HepG2 (cell line): ENCODE results near the gene SIK3. TPM values are rescaled to one million over a fixed set of nuclear protein-coding genes. Genes with fewer than 3 reads are reported as not detected.

Experiments used
- AHDC1 ChIP-seq: sonication (generic); formaldehyde crosslinking; IDR thresholded peaks from 2 replicates; pipeline ENCODE4 v1.5.1; 2020; ENCODE audit warnings: mild to moderate bottlenecking, missing genetic modification reagents, borderline replicate concordance
- CTCF ChIP-seq: sonication (generic); formaldehyde crosslinking; IDR thresholded peaks from 2 replicates; pipeline ENCODE4 v1.5.0; 2020; ENCODE audit warnings: mild to moderate bottlenecking, missing genetic modification reagents, moderate library complexity
- EHMT2 ChIP-seq: fragments of 200-600 bp; sonication (generic); IDR thresholded peaks from 2 replicates; pipeline ENCODE4 v1.7.0; 2017; ENCODE audit warnings: antibody characterized with exemption, low read depth, low read length, borderline replicate concordance
- KDM6A ChIP-seq: IDR thresholded peaks from 2 replicates; pipeline ENCODE4 v1.6.1; 2016; ENCODE audit warnings: low read depth
- KLF16 ChIP-seq, 2 experiments: sonication (generic) in 1 of 2; formaldehyde crosslinking in 1 of 2; IDR thresholded peaks; 2 replicates each; pipeline versions ENCODE4 v1.6.1 to v1.8.0; 2016 to 2023; ENCODE audit warnings: missing genetic modification reagents in 2 of 2, missing compliant biosample characterization in 1 of 2
- RARA ChIP-seq: IDR thresholded peaks from 2 replicates; pipeline ENCODE4 v1.6.1; 2016; ENCODE audit warnings: missing genetic modification reagents, missing compliant biosample characterization
- SIN3A ChIP-seq: IDR thresholded peaks from 2 replicates; pipeline ENCODE4 v1.6.1; 2011; ENCODE audit warnings: low read depth, mild to moderate bottlenecking, control low read depth, low read length, borderline replicate concordance
- SMAD3 ChIP-seq: sonication (generic); formaldehyde crosslinking; IDR thresholded peaks from 2 replicates; pipeline ENCODE4 v1.4.0; 2020; ENCODE audit warnings: missing genetic modification reagents
- TARDBP ChIP-seq: sonication (generic); formaldehyde crosslinking; IDR thresholded peaks from 2 replicates; pipeline ENCODE4 v1.8.0; 2022; ENCODE audit warnings: mild to moderate bottlenecking, missing genetic modification reagents
- ZBTB46 ChIP-seq: sonication (generic); formaldehyde crosslinking; IDR thresholded peaks from 2 replicates; pipeline ENCODE4 v1.4.0; 2020; ENCODE audit warnings: mild to moderate bottlenecking, missing genetic modification reagents, borderline replicate concordance
- ZNF281 ChIP-seq: sonication (generic); formaldehyde crosslinking; IDR thresholded peaks from 2 replicates; pipeline ENCODE4 v1.4.0; 2020; ENCODE audit warnings: missing genetic modification reagents, borderline replicate concordance
- ZNF484 ChIP-seq: sonication (generic); formaldehyde crosslinking; IDR thresholded peaks from 2 replicates; pipeline ENCODE4 v1.5.1; 2020; ENCODE audit warnings: mild to moderate bottlenecking, low read depth, missing genetic modification reagents, borderline replicate concordance
- ZNF558 ChIP-seq: sonication (generic); formaldehyde crosslinking; IDR thresholded peaks from 2 replicates; pipeline ENCODE4 v1.9.0; 2022; ENCODE audit warnings: mild to moderate bottlenecking, missing genetic modification reagents, borderline replicate concordance
- ZNF746 ChIP-seq: sonication (generic); formaldehyde crosslinking; IDR thresholded peaks from 2 replicates; pipeline ENCODE4 v1.8.0; 2022; ENCODE audit warnings: mild to moderate bottlenecking, missing genetic modification reagents
- ZNF766 ChIP-seq: sonication (generic); formaldehyde crosslinking; IDR thresholded peaks from 2 replicates; pipeline ENCODE4 v1.5.0; 2020; ENCODE audit warnings: missing genetic modification reagents, borderline replicate concordance
- ZNF792 ChIP-seq: IDR thresholded peaks from 2 replicates; pipeline ENCODE4 v1.6.1; 2016
- ZNF850 ChIP-seq: sonication (generic); formaldehyde crosslinking; conservative IDR thresholded peaks from 2 replicates; pipeline ENCODE4 v1.9.0; 2021; ENCODE audit warnings: mild to moderate bottlenecking, missing genetic modification reagents
- polyA plus RNA-seq, 8 experiments: library from polyadenylated mRNA; depleted of rRNA in 3 of 8; stranded (reverse) in 7 of 8; unstranded in 1 of 8; fragments of >200 nt; fragmentation: Illumina TruSeq in 4 of 8; extraction: Trizol in 4 of 8; gene quantifications; 2 replicates each; pipeline versions ENCODE4 v1.2.1 to v1.2.3, GENCODE V29; 2011 to 2016; ENCODE audit warnings: low read depth in 4 of 8, missing spikeins in 1 of 8, mixed read lengths in 1 of 8; ENCODE audit not compliant: insufficient read depth in 1 of 8
- total RNA-seq, 5 experiments: library from RNA; depleted of rRNA; stranded (reverse); fragments of >200 nt; fragmentation: Illumina TruSeq; extraction: Trizol; gene quantifications; 2 replicates each; pipeline ENCODE4 v1.2.3, GENCODE V29; 2016; ENCODE audit warnings: low read depth in 1 of 5

SIK3 gene
- total and polyA plus RNA-seq, 2 of the 13 experiments (the other 11 are each of a cell fraction or from before 2014, with no cell fraction given), result 5.7 to 9.8 TPM

- TF ChIP-seq SIN3A (no peak), AHDC1 (CRISPR knock-in tag) (peak; percentile 57; the same call in 1 of the 2 replicates), ZNF484 (CRISPR knock-in tag) (no peak), SMAD3 (CRISPR knock-in tag) (no peak), TARDBP (CRISPR knock-in tag) (peak; percentile 28; the same call in 1 of the 2 replicates), RARA (CRISPR knock-in tag) (peak; percentile 31; the same call in 1 of the 2 replicates), EHMT2 (peak; percentile 29; the same call in 1 of the 2 replicates), ZNF766 (CRISPR knock-in tag) (peak; percentile 42; the same call in 1 of the 2 replicates), ZNF792 (no peak), ZNF558 (no peak), KLF16 (CRISPR knock-in tag; IDR thresholded peaks at IDR 0.05) (peak in 1 of 2 experiments; percentile 37; a peak in 1 of 4 replicates), KDM6A (CRISPR knock-in tag) (0 out of 2 replicates have a peak, but pooled peaks have one; percentile 35), ZBTB46 (CRISPR knock-in tag) (no peak), CTCF (no peak), ZNF850 (CRISPR knock-in tag) (peak; percentile 72; the same call in 1 of the 2 replicates), ZNF746 (CRISPR knock-in tag) (0 out of 2 replicates have a peak, but pooled peaks have one; percentile 36), ZNF281 (0 out of 2 replicates have a peak, but pooled peaks have one; percentile 27)
Measured at GRCh38 chr11:116840746-116841296, 257.4 kb downstream of the SIK3 start (continued).
